C4-2B (cell line): Measurements from ENCODE around the gene NFKBIE.

ENCODE experiments used
- H3K27ac ChIP-seq: fragments of 450-650 bp; 2 replicates; pipeline ENCODE4 v1.5.1; 2017
- ZFX ChIP-seq: fragments of 450-650 bp; IDR thresholded peaks from 2 replicates; pipeline ENCODE4 v1.6.1; 2017
- TF ChIP-seq, protein P1 (sequence below): fragments of 450-650 bp; conservative IDR thresholded peaks from 2 replicates; pipeline ENCODE4 v1.5.1; 2017; ENCODE audit warnings: mild to moderate bottlenecking

NFKBIE gene

DNA sequence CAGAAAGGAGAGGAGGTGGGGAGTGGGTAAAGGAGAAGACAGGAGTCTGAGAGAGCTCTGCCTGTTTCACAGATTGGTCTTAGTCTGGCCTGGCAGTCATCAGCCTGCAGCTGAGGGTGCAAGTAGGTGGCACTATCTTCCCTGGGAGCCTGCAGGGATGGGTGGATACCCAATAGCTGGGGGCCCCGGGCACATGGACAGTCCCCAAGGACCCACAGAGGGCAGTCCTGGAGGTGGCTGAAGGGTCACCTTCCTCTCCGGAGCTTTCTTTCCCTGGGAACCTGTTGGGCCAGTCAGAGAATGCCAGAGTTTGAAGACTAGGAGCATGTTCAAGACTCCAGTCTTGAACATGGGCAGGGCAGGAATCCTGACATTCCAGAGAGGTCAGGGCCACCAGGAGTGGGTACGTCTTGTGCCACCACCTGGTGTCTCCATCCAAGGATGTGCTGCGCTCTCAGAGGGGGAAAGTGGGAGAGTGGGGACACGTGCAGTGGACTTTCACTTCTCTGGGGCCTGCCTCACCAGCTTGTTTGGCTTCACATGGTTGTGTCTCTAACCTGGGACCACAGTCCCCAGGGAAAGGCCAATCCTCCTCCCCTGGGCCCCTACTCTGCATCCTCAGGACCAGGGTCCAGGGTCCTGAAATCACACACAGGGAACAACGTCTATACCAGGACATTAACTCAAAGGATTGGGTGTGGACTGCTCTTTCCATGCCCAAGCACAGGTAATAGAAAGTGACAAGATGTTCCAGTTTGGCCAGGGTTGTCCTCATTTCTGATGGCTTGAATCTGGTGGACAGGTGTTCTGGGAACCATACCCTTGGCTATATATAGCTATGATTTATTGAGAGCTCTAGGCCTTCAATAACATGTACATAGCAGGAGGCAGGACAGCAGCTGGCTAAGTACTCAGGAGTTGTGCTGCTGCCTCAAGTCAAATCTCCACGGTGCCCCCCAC, 29.8 kb upstream of the NFKBIE start:
- H3K27ac ChIP-seq, result no peak overlapping the region
- TF ChIP-seq ZFX, result no peak
- TF ChIP-seq, protein P1, sequence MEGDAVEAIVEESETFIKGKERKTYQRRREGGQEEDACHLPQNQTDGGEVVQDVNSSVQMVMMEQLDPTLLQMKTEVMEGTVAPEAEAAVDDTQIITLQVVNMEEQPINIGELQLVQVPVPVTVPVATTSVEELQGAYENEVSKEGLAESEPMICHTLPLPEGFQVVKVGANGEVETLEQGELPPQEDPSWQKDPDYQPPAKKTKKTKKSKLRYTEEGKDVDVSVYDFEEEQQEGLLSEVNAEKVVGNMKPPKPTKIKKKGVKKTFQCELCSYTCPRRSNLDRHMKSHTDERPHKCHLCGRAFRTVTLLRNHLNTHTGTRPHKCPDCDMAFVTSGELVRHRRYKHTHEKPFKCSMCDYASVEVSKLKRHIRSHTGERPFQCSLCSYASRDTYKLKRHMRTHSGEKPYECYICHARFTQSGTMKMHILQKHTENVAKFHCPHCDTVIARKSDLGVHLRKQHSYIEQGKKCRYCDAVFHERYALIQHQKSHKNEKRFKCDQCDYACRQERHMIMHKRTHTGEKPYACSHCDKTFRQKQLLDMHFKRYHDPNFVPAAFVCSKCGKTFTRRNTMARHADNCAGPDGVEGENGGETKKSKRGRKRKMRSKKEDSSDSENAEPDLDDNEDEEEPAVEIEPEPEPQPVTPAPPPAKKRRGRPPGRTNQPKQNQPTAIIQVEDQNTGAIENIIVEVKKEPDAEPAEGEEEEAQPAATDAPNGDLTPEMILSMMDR, result no peak

DNA sequence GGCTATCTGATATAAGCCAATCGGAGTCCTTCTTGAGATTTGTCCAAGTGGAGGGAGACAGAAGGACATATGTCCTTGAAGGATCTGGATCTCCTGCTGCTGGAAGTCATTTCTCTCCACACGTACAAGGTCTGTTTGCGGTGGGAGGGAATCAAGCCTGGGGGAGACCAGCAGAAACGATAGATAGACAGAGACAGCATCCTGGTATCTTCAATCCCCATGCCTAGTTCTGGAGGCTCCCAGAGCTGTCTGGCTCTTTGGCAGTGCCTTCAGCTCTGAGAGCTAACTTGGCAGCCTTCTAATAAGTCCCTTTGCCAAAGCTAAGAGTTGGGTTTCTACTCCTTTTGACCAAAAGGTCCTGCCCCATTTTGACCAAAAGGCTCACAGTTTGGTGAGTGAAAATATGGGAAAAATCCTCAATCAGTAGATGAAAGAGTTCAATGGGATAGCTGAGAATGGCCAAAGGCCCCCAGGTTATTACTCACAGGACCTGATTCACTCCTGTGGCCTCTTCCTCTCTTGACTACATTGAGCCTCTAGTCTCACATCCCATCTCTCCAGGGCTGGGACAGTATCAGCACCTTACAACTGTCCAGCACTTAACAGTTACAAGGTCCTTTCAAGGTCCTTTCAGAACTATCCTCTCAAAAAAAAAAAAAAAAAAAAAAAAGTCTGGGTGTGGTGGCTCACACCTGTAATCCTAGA, 27.5 kb upstream of the NFKBIE start:
- TF ChIP-seq, protein P1, result no peak
- TF ChIP-seq ZFX, result no peak

DNA sequence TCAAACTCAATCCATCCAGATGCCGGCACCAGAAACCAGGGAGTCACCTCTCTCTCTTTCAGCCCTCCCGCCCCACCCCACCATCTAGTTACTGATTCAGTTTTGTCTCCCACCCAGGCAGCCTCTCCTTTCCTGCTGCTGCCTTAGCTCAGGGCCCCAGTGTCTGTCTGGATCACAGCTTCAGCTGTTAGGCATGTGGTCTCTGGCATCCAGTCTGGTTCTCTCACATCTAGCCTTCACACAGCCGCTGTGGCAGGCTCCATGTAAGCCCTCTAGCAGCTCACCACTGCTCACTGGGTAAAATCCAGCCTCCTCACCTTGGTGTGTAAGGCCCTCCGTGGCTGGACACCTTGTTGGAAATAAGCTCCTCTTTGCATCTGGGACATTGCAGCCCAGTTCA, 26.5 kb upstream of the NFKBIE start:
- TF ChIP-seq, protein P1, result no peak
- TF ChIP-seq ZFX, result no peak
- no peak overlapping the region for H3K27ac ChIP-seq

More for the DNA sequence above, 27.5 kb upstream of the NFKBIE start:
- no peak overlapping the region for H3K27ac ChIP-seq

DNA sequence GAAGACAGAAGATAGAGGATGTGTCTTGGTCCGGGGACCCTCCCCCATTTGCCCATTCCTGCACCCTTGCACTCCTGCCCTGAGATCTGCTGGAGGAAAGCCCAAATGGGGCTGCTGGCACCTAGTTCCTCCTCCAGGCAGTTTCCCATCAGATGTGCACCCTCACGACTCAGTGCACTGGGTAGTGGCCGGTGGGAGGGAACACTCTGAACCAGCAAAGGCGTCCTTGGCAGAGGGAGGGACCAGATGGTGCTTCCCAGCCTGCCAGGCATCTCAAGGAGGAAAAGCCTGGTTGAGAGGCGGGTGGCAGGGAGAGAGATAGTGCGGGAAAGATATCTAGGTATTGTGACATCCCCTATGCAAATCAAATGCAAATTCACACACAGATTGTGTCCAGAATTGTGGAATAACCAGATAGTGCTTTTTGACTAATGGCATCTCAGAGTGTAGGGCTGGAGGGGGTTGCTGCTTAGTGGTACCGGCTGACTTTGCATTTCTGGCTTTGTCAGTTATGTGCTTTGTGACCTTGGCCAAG, 24.4 kb upstream of the NFKBIE start:
- TF ChIP-seq ZFX, result no peak
- TF ChIP-seq, protein P1, result no peak
- no peak overlapping the region for H3K27ac ChIP-seq

DNA sequence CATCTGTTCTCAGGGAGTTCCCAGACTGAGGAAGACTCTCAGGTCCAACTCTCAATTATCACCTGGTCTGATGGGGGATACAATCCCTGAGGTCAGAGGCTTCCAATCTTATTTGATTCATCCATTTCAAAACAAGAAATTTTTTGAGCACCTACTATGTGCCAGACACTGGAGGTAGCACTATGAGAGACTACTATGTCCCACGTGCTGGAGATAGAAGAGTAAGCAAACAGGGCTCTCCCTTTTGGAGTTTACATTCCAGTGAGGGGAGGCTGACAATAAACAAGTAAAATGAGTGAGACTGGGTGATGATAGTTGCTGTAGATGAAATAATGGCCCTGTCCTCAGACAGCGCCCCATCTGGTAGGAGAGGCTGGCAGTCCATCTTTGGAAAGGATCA, 21.4 kb upstream of the NFKBIE start:
- TF ChIP-seq, protein P1, result no peak
- TF ChIP-seq ZFX, result no peak
- no peak overlapping the region for H3K27ac ChIP-seq

DNA sequence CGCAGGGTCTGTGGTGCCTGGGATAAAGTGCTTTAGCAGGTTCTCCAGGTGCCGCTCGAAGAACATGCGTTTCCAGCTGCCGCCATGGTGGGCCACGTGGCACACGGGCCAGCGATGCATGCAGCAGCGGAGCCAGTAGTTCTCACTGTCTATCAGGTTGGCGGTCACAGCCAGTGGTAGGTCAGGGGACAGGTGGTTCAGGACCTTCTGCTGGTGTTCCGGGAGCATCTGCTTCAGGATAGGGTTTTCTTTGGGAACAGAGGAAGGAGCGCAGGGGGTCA, 20.9 kb upstream of the NFKBIE start:
- TF ChIP-seq, protein P1, result no peak
- TF ChIP-seq ZFX, result no peak
- no peak overlapping the region for H3K27ac ChIP-seq
